ENCODE data around the gene MAN1B1.

MAN1B1 gene

GRCh38 chr9:137077758-137078693, 8.8 kb upstream of the MAN1B1 start:
- no peaks in the 10 kb centered on the region for H3K9me3 ChIP-seq (ENCODE audit: control insufficient read depth, low read length)
- H3K4me1 ChIP-seq (ENCODE audit: control insufficient read depth, insufficient read depth, low read length, poor library complexity, severe bottlenecking) = peaks cover 11% of the 10 kb centered on the region
- H3K27ac ChIP-seq (ENCODE audit: insufficient read depth, low read length, poor library complexity, severe bottlenecking) = peak overlapping the region; percentile 48
- peak in 1 of 3 donors; percentile 23 for DNase-seq
- H3K36me3 ChIP-seq (ENCODE audit: control insufficient read depth, insufficient read depth, low read length) = peaks cover 7% of the 10 kb centered on the region
- H3K27me3 ChIP-seq (replicated peaks; ENCODE audit: control insufficient read depth, insufficient read depth, low read length, poor library complexity, severe bottlenecking) = no peaks in the 10 kb centered on the region
- H3K4me3 ChIP-seq (ENCODE audit: insufficient read depth, low read depth, low read length, poor library complexity, severe bottlenecking) = peak overlapping the region; percentile 55

GRCh38 chr9:137078701-137079400, 7.9 kb upstream of the MAN1B1 start:
- H3K4me3 ChIP-seq (ENCODE audit: insufficient read depth, low read depth, low read length, poor library complexity, severe bottlenecking) = no peak overlapping the region

GRCh38 chr9:137079401-137079787, 7.4 kb upstream of the MAN1B1 start:
- H3K9me3 ChIP-seq (ENCODE audit: control insufficient read depth, low read length) = no peaks in the 10 kb centered on the region
- no peak for DNase-seq
- H3K27me3 ChIP-seq (replicated peaks; ENCODE audit: control insufficient read depth, insufficient read depth, low read length, poor library complexity, severe bottlenecking) = no peaks in the 10 kb centered on the region
- no peak overlapping the region for H3K4me3 ChIP-seq (ENCODE audit: insufficient read depth, low read depth, low read length, poor library complexity, severe bottlenecking)
- no peak overlapping the region for H3K27ac ChIP-seq (ENCODE audit: insufficient read depth, low read length, poor library complexity, severe bottlenecking)
- H3K4me1 ChIP-seq (ENCODE audit: control insufficient read depth, insufficient read depth, low read length, poor library complexity, severe bottlenecking) = peaks cover 11% of the 10 kb centered on the region
- peaks cover 7% of the 10 kb centered on the region for H3K36me3 ChIP-seq (ENCODE audit: control insufficient read depth, insufficient read depth, low read length)

More at GRCh38 chr9:137078701-137079400, 7.9 kb upstream of the MAN1B1 start:
- no peak overlapping the region for H3K27ac ChIP-seq (ENCODE audit: insufficient read depth, low read length, poor library complexity, severe bottlenecking)
- no peaks in the 10 kb centered on the region for H3K9me3 ChIP-seq (ENCODE audit: control insufficient read depth, low read length)
- no peak for DNase-seq
- no peaks in the 10 kb centered on the region for H3K27me3 ChIP-seq (replicated peaks; ENCODE audit: control insufficient read depth, insufficient read depth, low read length, poor library complexity, severe bottlenecking)
- H3K4me1 ChIP-seq (ENCODE audit: control insufficient read depth, insufficient read depth, low read length, poor library complexity, severe bottlenecking) = peaks cover 11% of the 10 kb centered on the region
- H3K36me3 ChIP-seq (ENCODE audit: control insufficient read depth, insufficient read depth, low read length) = peaks cover 7% of the 10 kb centered on the region

GRCh38 chr9:137080260-137081122, 6.3 kb upstream of the MAN1B1 start:
- H3K9me3 ChIP-seq (ENCODE audit: control insufficient read depth, low read length) = no peaks in the 10 kb centered on the region
- peaks cover 13% of the 10 kb centered on the region for H3K4me1 ChIP-seq (ENCODE audit: control insufficient read depth, insufficient read depth, low read length, poor library complexity, severe bottlenecking)
- DNase-seq = no peak
- H3K27ac ChIP-seq (ENCODE audit: insufficient read depth, low read length, poor library complexity, severe bottlenecking) = no peak overlapping the region
- H3K27me3 ChIP-seq (replicated peaks; ENCODE audit: control insufficient read depth, insufficient read depth, low read length, poor library complexity, severe bottlenecking) = no peaks in the 10 kb centered on the region
- peaks cover 7% of the 10 kb centered on the region for H3K36me3 ChIP-seq (ENCODE audit: control insufficient read depth, insufficient read depth, low read length)
- H3K4me3 ChIP-seq (ENCODE audit: insufficient read depth, low read depth, low read length, poor library complexity, severe bottlenecking) = no peak overlapping the region

DNA sequence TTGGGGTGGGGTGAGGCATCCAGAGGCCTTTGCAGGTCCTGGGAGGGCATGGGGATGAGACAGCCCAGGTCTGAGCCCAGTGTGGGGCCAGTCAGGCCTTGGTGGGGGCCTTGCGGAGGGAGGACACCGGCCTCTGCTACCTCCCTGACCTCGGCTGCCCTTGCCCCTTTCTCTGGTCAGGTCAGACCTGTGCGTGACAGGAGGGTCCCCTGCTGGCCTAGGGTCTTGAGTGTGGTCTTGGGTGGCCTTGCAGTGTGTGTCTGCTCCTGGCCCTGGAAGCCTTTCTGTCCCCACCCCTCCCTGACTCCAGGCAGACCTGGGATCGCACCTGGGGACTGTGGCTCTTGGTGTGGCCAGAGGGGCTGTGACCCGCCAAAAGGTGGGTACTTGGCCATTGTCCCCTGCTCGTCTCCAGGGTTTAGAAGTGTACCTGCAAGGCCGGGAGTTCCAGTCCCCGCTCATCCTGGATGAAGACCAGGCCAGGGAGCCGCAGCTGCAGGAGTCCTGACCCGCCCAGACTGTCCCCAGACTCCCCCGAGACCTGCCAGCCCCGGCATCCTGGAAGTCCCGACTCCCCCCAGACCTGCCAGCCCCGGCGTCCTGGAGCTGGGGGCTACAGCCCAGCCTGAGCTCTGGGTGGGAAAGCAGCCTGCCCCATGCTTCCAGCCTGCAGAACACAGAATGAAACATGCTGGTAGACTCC, 4.4 kb upstream of the MAN1B1 start:
- Histone ChIP-seq H3K4me3 (ENCODE audit: insufficient read depth, low read depth, low read length, poor library complexity, severe bottlenecking) (no peak overlapping the region), H3K4me1 (ENCODE audit: control insufficient read depth, insufficient read depth, low read length, poor library complexity, severe bottlenecking) (peaks cover 21% of the 10 kb centered on the region), H3K27ac (ENCODE audit: insufficient read depth, low read length, poor library complexity, severe bottlenecking) (no peak overlapping the region), H3K9me3 (ENCODE audit: control insufficient read depth, low read length) (no peaks in the 10 kb centered on the region), H3K27me3 (replicated peaks; ENCODE audit: control insufficient read depth, insufficient read depth, low read length, poor library complexity, severe bottlenecking) (no peaks in the 10 kb centered on the region), H3K36me3 (ENCODE audit: control insufficient read depth, insufficient read depth, low read length) (peaks cover 7% of the 10 kb centered on the region)
- DNase-seq = no peak

- H3K27me3 ChIP-seq (replicated peaks; ENCODE audit: control insufficient read depth, insufficient read depth, low read length, poor library complexity, severe bottlenecking) = no peaks in the 10 kb centered on the region
- no peaks in the 10 kb centered on the region for H3K9me3 ChIP-seq (ENCODE audit: control insufficient read depth, low read length)
- peaks cover 7% of the 10 kb centered on the region for H3K36me3 ChIP-seq (ENCODE audit: control insufficient read depth, insufficient read depth, low read length)
- H3K27ac ChIP-seq (ENCODE audit: insufficient read depth, low read length, poor library complexity, severe bottlenecking) = no peak overlapping the region
- no peak overlapping the region for H3K4me3 ChIP-seq (ENCODE audit: insufficient read depth, low read depth, low read length, poor library complexity, severe bottlenecking)
- H3K4me1 ChIP-seq (ENCODE audit: control insufficient read depth, insufficient read depth, low read length, poor library complexity, severe bottlenecking) = peaks cover 25% of the 10 kb centered on the region
- no peak for DNase-seq
Measured at GRCh38 chr9:137082925-137083290, 3.9 kb upstream of the MAN1B1 start.

GRCh38 chr9:137083394-137084004, 3.3 kb upstream of the MAN1B1 start:
- DNase-seq = no peak
- H3K27ac ChIP-seq (ENCODE audit: insufficient read depth, low read length, poor library complexity, severe bottlenecking) = no peak overlapping the region
- H3K9me3 ChIP-seq (ENCODE audit: control insufficient read depth, low read length) = no peaks in the 10 kb centered on the region
- H3K36me3 ChIP-seq (ENCODE audit: control insufficient read depth, insufficient read depth, low read length) = peaks cover 7% of the 10 kb centered on the region
- peaks cover 19% of the 10 kb centered on the region for H3K4me1 ChIP-seq (ENCODE audit: control insufficient read depth, insufficient read depth, low read length, poor library complexity, severe bottlenecking)
- no peaks in the 10 kb centered on the region for H3K27me3 ChIP-seq (replicated peaks; ENCODE audit: control insufficient read depth, insufficient read depth, low read length, poor library complexity, severe bottlenecking)
- H3K4me3 ChIP-seq (ENCODE audit: insufficient read depth, low read depth, low read length, poor library complexity, severe bottlenecking) = no peak overlapping the region

DNA sequence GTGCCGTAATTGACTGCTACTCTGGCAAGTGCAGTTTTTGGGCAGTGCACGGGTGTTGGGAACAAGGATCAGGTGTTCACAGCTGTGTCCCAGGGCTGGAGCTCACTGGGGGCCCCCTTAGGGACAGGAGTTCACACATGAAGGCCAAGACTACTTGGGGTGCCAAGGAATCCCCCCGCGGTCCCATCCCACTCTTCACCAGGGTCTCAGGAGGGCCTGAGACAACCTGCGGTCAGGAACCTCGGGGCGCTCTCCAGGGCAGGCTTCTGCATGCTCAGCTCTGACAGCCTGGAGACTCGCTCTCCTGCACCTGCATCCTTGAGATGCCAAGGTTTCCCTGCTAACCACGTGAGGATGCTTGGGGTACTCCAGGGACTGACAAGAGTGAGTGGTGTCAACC, 2.3 kb upstream of the MAN1B1 start:
- Histone ChIP-seq H3K9me3 (ENCODE audit: control insufficient read depth, low read length) (no peaks in the 10 kb centered on the region), H3K4me1 (ENCODE audit: control insufficient read depth, insufficient read depth, low read length, poor library complexity, severe bottlenecking) (peaks cover 19% of the 10 kb centered on the region), H3K27ac (ENCODE audit: insufficient read depth, low read length, poor library complexity, severe bottlenecking) (no peak overlapping the region), H3K27me3 (replicated peaks; ENCODE audit: control insufficient read depth, insufficient read depth, low read length, poor library complexity, severe bottlenecking) (no peaks in the 10 kb centered on the region), H3K36me3 (ENCODE audit: control insufficient read depth, insufficient read depth, low read length) (peaks cover 11% of the 10 kb centered on the region), H3K4me3 (ENCODE audit: insufficient read depth, low read depth, low read length, poor library complexity, severe bottlenecking) (no peak overlapping the region)
- no peak for DNase-seq

DNA sequence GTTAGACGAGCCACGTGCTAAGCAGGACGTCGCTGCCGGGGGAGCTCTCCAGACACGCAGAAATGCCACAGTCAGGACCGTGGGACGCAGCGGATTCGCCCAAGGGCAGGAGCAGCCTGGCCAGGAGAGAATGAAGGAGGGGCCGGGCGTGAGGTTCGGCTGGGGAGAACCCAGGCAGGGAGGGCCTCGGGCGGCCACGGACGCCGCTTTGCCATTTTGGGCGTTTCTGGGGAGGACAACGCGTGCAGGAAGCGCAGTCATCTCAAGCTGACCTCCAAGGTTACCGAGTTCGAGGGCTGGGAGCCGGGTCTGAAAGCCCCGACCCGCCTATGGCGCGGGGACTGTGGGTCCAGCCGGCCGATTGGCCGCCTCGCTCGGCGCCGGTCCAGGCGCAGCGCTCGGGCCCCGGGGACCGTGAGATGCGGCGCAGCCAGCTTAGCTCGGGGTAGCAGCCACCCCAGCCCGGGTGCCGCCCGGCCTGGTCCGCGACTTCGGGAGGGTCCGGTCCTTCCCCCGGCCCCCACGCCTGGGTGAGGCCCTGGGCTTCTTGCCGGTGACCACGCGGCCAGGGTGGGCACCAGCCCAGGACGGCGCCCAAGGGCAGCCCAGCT, 760 bp upstream of the MAN1B1 start:
- no peaks in the 10 kb centered on the region for H3K27me3 ChIP-seq (replicated peaks; ENCODE audit: control insufficient read depth, insufficient read depth, low read length, poor library complexity, severe bottlenecking)
- H3K4me1 ChIP-seq (ENCODE audit: control insufficient read depth, insufficient read depth, low read length, poor library complexity, severe bottlenecking) = peaks cover 19% of the 10 kb centered on the region
- DNase-seq = peak in 1 of 3 donors; percentile 16
- H3K9me3 ChIP-seq (ENCODE audit: control insufficient read depth, low read length) = no peaks in the 10 kb centered on the region
- peak overlapping the region; percentile 63 for H3K4me3 ChIP-seq (ENCODE audit: insufficient read depth, low read depth, low read length, poor library complexity, severe bottlenecking)
- peak overlapping the region; percentile 93 for H3K27ac ChIP-seq (ENCODE audit: insufficient read depth, low read length, poor library complexity, severe bottlenecking)
- H3K36me3 ChIP-seq (ENCODE audit: control insufficient read depth, insufficient read depth, low read length) = peaks cover 11% of the 10 kb centered on the region

Data from effector memory CD4-positive, alpha-beta T cell (primary cell).